Measurements from ENCODE around the gene CTIF. TPM values are rescaled to one million over a fixed set of nuclear protein-coding genes. Genes with fewer than 3 reads are reported as not detected.

Gene CTIF
- total RNA-seq, 2 experiments from 2014 or later, result 6.3 to 6.9 TPM

DNA sequence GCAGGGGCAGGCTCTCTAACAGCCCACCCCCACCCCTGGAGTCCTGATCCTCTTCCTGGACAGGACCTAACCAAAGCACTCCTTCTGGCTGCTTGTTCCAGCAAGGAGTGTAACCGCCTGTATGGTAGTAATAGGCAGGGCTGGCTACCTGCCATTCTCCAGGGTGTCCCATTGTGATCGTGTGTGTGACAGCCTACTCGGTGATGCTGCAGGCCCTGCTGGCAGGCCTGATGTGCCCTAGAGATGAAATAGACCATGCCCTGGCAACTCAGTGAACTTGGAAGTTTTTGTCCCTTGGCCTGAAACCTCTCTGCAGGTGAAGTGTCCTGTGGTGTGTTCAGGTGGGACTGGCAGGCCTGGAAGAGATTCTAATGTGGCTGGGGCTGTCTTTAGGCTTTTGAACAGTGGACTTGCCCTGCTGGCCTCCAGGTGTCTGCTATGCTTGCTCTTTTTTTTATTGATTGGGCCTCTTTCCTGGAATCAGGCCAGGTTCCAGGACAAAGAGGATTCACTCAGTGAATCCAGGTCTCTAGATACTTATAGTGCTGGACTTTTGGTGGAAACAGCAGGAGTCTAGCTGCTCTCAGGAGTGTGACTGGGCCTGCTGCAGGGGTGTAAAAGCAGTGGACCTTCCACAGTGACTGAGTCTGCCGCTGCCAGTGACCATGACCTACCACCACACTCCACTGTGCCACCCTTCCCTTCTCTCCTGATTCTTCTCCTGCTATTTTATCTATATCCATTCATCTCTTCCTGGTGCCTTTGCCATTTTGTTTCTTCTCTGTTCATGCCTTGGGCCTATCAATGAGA, 132.1 kb downstream of the CTIF start:
- ChIA-PET CTCF (no interaction called here), POLR2A (no interaction called here)

DNA sequence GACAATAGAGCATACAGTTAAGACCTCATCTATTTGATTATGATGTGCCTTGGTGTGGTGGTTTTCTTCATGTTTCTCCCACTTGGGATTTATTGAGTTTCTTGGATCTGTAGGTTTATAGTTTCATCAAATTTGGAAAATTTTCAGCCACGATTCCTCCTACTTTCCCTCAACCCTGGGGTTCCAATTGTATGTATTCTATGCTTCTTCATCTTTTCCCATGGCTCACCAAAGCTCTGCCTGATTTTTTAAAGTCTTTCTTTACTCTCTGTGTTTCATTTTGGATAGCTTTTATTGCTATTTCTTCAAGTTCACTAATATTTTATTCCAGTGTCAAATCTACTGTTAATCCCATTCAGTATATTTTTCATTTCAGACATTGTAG, 132.7 kb downstream of the CTIF start:
- POLR2A ChIA-PET, result no interaction called here

DNA sequence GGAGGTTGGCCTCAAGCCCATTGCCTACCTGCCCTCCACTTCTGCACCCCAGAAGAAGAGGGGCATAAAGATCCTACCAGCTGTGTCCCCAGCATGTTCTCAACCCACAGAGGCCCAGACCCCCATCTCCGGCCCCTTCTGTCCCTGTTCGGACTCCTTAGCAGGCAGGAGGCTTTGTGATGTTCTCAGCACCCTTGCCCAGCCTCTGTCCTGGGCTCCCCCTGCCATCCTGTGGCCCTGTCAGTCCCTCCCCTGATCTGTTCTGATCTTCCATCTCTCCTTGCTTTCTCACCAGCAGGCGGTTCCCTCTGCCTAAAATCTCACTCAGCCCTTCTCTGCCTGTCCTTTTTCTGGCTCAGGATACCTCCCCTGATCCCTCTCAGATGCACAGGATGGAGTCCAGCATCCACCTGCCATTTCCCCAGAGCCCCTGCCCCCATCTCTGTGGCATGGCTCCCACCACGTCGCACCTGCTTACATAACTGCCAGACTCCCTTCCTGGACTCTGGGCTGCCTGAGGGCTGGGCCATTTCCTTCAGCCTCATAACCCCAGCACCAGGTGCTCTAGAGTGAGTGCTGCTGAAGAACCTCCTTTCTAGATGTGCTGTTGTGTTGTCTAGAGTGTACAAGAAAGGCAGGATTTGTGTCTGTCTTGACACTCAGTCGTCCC, 134.0 kb downstream of the CTIF start:
- CTCF ChIA-PET, result interaction anchor here (1.0 kb wide), 1 partner anchor 224 kb away, joined by 3 read pairs; no protein-coding TSS in a partner anchor
- POLR2A ChIA-PET, result no interaction called here

More for the DNA sequence above, 132.7 kb downstream of the CTIF start:
- CTCF ChIA-PET, result interaction anchor here (0.7 to 1.0 kb wide), 2 partner anchors 223 to 737 kb away, joined by 3 to 4 read pairs; no protein-coding TSS in a partner anchor

DNA sequence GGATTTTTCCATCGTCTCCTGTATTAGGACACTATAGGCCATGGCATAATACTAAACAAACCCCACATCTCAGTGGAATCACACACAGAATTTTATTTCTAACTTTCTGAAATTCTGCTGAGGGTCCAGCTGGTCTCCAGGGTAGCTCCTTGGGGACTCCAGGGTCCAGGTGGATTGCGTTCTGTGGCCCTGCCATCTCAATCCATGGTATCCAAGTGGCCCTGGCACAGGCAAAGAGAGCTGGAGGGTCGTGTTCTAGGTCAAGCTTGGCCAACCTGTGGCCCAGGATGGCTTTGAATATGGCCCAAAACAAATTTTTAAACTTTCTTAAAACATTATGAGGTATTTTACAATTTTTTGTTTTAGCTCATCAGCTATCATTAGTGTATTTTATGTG, 134.6 kb downstream of the CTIF start:
- CTCF ChIA-PET, result no interaction called here
- POLR2A ChIA-PET, result no interaction called here

DNA sequence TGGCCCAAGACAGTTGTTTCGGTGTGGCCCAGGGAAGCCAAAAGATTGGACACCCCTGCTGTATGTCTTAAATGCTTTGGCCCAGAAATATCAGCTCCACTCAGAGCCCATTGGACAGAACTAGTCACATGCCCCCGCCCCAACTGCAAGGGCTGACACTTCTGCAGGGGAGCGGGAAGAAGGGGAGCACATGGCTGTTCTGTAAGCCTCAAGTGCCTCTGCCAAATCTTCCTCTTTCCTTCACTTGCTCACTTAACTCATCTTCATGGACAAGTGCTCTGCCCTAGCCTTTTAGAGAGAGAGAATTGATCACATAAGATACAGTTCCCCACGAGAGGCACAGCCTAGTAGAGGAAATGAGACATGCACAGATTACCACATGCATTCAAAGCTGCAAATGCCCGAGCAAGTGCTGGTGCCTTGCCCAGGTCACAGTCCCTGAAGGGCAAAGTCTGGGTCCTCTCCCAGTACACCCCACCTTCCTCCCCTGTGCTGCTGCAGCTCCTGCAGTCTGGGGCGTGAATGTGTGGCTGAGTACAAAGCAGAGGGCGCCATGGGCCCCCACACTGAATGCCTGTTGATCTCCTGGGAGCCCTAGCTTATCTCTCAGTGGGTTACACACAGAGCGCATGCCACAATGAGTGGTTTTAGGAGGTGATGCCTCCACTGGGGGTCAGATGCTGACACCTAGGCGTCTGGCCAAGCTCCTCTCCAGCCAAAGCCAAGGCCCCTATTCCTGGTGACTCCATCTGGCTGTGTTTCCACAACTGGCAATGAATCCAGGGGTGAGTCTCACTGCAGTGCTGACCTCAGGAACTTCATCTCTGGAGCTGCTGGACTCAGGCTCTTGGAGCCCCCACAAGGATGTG, 135.3 kb downstream of the CTIF start:
- ChIA-PET CTCF (interaction anchor here (1.0 kb wide), 1 partner anchor 348 kb away, joined by 8 read pairs; no protein-coding TSS in a partner anchor), POLR2A (no interaction called here)

DNA sequence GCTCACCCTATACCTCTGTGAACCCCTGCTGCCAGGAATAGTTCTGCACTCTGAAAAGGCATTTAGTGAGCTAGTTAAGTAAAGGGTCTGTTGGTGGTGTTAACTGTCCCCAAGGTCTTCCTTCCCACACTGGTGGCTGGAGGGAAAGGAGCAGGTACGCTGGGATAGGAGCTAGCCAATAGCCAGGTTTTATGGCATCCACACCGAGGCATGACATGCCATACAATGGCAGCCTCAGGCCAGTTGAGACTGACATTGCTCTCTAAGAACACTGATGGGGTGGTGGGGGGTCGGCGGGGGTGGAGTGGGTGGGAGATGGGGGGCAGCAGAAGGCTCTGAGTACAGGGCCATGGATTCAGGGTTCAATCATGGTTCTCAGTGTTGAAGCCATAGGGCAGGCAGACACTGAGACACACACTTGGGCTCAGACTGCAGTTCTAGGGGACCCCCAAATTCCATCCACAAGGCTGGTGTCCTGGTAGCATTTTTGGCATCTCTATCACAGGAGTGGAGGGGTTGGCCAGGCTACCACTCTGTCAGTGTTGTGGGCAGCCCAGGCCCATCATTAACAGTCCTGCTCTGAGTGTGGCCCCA, 136.0 kb downstream of the CTIF start:
- CTCF ChIA-PET, result interaction anchor here (1.0 kb wide), 2 partner anchors 13 to 347 kb away, joined by 5 to 8 read pairs; no protein-coding TSS in a partner anchor
- POLR2A ChIA-PET, result no interaction called here

DNA sequence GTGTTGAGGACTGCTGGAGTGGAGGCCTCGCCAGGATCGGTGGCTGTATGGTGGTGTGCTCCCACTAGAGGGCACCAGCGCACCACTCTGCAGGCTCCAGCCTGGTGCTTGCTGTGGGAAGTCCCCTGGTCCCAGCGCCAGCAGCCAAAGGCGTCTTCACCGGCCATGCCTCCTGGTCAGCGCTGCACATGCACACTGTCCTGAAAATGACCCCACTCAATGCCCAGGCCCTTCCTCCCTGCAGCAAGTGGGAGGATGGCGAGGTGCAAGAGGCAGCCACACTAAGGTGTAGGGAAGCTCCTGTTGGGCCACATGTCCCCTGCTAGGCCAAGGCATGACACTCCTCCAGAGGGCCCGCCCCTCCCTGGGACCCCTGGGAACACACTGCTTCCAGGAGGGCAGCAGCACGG, 136.5 kb downstream of the CTIF start:
- ChIA-PET POLR2A (no interaction called here), CTCF (interaction anchor here (0.7 to 1.0 kb wide), 2 partner anchors 13 to 740 kb away, joined by 3 to 5 read pairs; no protein-coding TSS in a partner anchor)

DNA sequence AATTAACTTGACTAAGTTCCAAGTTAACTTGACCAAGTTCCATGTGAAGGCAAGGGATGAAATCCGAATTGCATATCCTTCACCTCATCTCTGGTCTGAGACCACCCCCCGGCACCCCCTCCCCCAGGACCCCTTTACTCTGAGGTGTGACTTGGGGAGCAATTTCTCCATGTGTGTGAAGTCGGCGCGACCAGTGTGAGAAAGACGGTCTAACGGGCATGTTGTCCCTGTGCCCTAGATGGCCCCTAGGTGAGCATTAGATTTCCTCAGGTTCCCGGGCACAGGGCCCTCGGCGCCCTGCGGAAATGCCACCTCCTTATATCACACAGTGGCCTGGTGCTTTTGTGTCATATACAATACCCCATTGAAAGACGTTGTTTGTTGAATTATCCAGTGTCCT, 137.1 kb downstream of the CTIF start:
- ChIA-PET POLR2A (no interaction called here), CTCF (interaction anchor here (0.7 to 1.2 kb wide), 3 partner anchors 12 to 740 kb away, joined by 3 to 5 read pairs (median 4); no protein-coding TSS in a partner anchor)

DNA sequence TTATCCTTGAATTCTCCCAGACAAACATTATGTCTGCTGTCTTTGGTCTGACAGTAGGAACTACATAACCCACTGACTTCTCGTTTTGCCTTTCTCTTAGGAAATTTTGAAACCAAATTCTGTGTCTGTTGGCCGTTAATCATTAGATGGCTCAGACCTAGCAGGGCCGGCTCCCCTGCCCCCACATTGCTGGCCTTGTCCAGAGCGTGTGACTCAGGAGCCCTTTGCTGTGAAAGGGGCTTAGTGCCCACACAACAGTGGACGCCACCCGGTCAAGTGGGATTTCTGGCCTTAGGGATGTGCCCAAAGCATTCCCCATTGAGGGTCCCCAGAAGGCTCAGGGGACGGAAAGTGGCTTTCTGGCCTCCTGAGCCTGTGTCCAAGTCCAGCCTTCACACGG, 137.5 kb downstream of the CTIF start:
- CTCF ChIA-PET, result interaction anchor here (1.2 kb wide), 2 partner anchors 157 to 574 kb away, joined by 3 to 4 read pairs; no protein-coding TSS in a partner anchor
- POLR2A ChIA-PET, result no interaction called here

DNA sequence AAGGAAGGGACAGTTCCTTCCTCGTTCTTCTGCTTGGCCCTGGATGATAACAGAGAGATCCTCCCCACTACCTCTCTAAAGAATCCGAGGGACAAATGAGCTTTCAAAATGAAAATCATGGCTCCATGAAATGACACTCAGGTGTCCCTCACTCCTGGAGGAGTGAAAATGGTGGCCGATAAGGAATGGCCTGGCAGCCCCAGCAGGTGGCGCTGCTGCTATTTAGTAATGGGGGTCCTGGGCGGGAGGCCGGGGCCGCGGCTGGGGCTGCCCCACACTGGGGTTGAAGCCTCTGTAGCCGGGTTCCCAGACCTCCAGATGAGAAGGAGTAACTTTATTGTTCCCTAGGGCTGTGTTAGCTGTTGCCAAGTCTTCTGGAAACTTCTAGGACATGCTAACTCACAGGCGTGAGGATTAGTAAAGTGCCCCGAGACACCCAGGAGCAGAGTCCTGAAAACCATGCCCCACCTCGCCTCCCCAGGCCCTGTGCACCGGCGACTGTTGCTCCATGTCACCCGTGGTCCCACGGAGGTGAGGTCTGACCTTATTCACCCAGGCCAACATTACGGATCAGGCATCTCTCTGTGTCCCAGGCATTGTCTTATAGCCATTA, 138.0 kb downstream of the CTIF start:
- POLR2A ChIA-PET, result no interaction called here
- CTCF ChIA-PET, result interaction anchor here (1.2 kb wide), 2 partner anchors 156 to 574 kb away, joined by 3 to 4 read pairs; no protein-coding TSS in a partner anchor

DNA sequence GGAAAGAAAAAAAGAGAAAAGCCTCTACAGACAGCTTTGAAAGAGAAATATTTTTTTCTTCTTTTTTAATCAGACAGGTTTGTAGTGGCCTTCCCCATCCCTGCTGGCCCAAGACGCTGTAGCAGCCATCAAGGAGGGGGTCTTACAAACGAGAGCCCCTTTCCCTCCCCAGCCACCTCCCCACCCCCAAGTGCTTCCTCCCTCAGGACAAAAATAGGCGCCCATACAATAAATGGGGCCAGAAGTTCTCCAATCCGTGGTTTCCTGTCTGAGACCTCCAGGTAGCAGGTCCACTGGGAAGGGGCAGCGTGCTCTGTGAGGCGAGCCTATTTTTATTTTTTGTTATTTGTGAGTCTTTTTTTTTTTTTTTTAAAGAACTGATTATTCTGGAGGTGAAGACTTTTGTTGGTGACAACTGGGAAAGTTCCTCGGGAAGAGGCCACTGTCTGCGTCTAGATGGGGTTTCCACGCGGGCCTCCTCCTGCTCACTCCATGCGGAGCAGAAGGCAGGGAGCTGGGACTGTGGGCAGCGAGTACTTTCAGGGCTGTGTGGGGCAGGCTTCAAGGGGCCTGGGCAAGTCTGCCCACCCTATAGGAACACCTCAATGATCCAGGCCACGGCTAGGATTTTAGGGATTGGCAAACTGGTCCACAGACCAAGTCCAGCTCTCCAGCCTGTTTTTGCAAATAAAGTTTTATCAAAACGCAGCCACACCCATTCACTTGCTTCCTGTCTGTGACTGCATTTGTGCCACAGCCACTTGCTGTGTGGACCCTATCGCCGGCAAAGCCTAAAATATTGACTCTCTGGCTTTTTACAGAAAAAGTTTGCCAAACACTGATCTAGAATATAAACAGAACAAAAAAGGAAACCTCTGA, 139.6 kb downstream of the CTIF start:
- POLR2A ChIA-PET, result no interaction called here
- CTCF ChIA-PET, result interaction anchor here (0.7 kb wide), 1 partner anchor 37 kb away, joined by 4 read pairs; no protein-coding TSS in a partner anchor

DNA sequence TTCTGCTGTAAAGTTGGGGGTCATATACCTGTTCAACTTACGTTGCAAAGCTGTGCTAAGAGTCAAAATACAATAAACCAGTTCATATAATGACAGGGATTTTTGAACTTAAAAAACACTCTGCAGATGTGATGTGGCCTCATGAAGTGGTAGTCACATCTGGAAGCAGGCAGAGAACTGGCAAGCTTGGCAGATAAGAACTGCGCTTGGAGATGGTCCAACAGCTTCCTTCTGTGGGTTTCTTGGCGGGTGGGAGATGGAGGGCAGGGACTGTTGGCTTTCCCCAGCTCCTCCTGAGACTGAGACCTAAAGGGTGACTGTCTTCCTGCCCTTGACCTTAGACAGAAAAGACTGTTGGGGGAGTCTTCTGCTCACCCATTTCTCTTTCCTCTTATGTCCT, 140.4 kb downstream of the CTIF start:
- CTCF ChIA-PET, result no interaction called here

DNA sequence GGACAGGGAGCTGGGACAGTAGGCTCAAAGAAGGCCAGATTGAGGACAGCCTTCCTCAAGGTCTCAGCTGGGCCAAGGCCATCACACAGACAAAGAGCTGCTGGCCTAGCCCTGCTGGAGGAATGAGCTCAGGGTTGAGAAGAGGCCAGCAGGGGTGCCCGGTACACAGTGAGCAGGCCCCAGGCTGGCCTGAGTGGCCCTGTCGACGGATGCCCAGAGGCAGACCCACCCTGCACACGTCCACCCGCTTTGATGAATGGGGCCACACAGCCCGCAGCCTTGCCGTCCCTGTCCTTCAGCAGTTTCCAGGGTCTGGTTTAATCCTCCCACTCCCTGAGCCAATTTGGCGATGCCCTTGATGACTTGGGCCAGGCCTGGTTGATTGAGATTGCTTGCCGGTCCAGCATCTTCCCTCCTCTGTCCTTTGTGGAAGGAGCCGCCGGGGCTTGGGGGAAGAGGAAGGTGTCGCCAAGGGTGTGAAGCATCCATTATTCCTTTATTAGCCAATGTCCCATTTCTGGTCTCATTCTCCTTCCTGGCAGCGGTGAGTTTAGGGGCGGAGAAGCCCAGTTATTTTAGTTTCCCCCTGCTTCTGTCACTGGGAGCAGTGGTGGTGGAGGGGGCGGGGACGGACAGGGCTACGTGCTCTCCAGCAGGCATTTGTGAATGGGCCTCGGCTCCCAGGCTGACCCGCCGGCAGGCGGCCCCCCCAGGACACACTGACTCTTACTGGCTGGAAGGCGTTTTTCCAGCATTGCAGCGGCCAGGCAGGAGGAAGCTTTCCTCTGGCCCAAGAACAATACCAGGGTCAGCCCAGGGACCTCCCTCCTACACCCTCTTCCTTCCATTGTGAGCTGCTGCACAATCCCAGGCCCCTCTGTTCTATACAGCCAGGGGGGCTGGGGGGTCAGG, 141.8 kb downstream of the CTIF start:
- ChIA-PET CTCF (no interaction called here), POLR2A (no interaction called here)

More for the DNA sequence above, 140.4 kb downstream of the CTIF start:
- POLR2A ChIA-PET, result no interaction called here

DNA sequence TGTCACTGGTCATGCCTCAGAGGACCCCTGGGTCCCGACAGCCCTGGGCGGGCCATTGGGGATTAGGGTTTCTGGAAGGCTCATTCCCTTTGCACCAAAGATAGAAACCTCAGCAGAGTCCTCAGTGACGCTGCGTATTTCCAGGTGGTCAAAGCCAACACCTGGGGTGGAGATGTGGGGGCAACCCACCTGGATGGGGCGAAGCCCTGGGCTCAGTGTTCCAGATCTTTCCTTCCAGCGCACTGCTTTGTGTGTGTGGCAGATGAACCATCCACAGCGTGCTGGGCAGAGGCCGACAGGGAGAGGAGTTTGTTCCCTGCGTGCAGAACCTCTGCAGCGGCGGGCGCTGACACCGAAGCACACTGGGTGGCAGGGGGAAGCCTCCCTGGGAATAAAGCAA, 143.9 kb downstream of the CTIF start:
- POLR2A ChIA-PET, result no interaction called here
- CTCF ChIA-PET, result interaction anchor here (1.1 kb wide), 1 partner anchor 25 kb away, joined by 3 read pairs; no protein-coding TSS in a partner anchor

DNA sequence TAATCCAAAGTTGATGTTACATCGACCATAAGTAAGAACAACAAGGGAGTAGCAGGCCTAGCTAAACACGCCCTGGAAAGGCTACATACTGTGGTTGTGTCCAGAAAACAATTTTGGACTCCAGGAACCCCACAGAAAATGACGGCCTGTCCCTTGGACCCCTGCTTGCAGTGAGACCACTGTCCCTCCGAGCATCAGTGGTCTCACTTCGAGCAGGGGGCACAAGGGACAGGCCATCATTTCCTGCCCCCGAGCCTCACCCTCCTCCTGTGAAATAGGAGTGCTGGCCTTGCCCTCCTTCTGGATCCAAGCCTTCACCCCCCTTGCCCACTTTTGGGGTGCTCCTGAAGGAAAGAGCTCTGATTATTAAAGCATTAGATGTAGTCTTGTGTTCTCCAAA, 144.4 kb downstream of the CTIF start:
- ChIA-PET CTCF (interaction anchor here (1.1 kb wide), 1 partner anchor 24 kb away, joined by 3 read pairs; no protein-coding TSS in a partner anchor), POLR2A (no interaction called here)

DNA sequence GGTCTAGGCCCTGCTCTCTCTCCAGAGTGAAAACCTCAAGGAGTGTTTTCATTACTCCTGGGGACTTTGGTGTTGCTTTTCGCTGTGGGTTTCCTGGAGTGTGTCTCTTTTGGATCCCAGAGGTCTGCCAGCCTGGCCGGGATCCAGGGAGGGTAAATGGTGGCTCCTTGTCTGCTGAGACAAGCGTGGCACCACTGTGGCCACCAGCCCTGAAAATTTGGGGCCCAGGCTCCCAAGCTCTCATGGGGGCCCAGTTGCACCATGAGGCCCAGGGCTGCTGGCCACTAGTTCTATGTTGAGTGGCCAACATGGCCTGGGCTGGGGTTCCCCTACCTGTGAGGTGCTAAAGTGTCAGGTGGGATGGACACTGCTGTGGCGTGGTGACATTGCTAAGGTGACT, 144.8 kb downstream of the CTIF start:
- POLR2A ChIA-PET, result no interaction called here
- CTCF ChIA-PET, result interaction anchor here (1.1 kb wide), 1 partner anchor 24 kb away, joined by 3 read pairs; no protein-coding TSS in a partner anchor

Data from activated CD8-positive, alpha-beta memory T cell treated with anti-CD3 and anti-CD28 coated beads for 36 hours (primary cell).